Stomach (tissue), 9 donors: ENCODE results near the gene SH2D5. TPM values are rescaled to one million over a fixed set of nuclear protein-coding genes. Genes with fewer than 3 reads are reported as not detected.

Source experiments
- DNase-seq, 2 donors: peaks; one replicate each; pipeline versions ENCODE4 v3.0.0 to v3.0.0-alpha.2; 2013 to 2019
- H3K27ac ChIP-seq, 5 donors: fragments of 200-600 bp in 4 of 5; sonication (generic) in 4 of 5; one replicate each; pipeline ENCODE4 v1.5.1; 2013 to 2019; ENCODE audit warnings: mild to moderate bottlenecking in 1 of 5, moderate library complexity in 1 of 5
- H3K27me3 ChIP-seq, 3 donors: fragments of 200-600 bp; sonication (generic); one replicate each; pipeline ENCODE4 v1.5.1; 2017 to 2019; ENCODE audit warnings: mixed run types in 1 of 3
- H3K36me3 ChIP-seq, 4 donors: fragments of 200-600 bp; sonication (generic); 1 replicate in 3 of 4; 2 replicates in 1 of 4; pipeline ENCODE4 v1.5.1; 2016 to 2019
- H3K4me1 ChIP-seq, 4 donors: fragments of 200-600 bp; sonication (generic); one replicate each; pipeline ENCODE4 v1.5.1; 2016 to 2019
- H3K4me3 ChIP-seq, 4 donors: fragments of 200-600 bp; sonication (generic) in 3 of 4; one replicate each; pipeline ENCODE4 v1.5.1; 2016 to 2019; ENCODE audit warnings: mild to moderate bottlenecking in 1 of 4
- H3K9me3 ChIP-seq, 4 donors: fragments of 200-600 bp; sonication (generic); one replicate each; pipeline ENCODE4 v1.5.1; 2016 to 2019
- CTCF ChIP-seq, 7 experiments: fragments of 450-650 bp in 4 of 7; fragments of 200-600 bp in 3 of 7; sonication (generic) in 3 of 7; IDR thresholded peaks; one replicate each; pipeline ENCODE4 v1.5.1; 2016 to 2019; ENCODE audit warnings: antibody characterized with exemption in 7 of 7, control low read depth in 2 of 7, mild to moderate bottlenecking in 1 of 7
- EP300 ChIP-seq: sonication (generic); formaldehyde crosslinking; IDR thresholded peaks from one replicate; pipeline ENCODE4 v1.6.1; 2017; ENCODE audit warnings: antibody characterized with exemption
- POLR2A ChIP-seq, 4 donors: fragments of 450-650 bp; IDR thresholded peaks; one replicate each; pipeline ENCODE4 v1.6.1; 2016; ENCODE audit warnings: antibody characterized with exemption in 4 of 4, control low read depth in 2 of 4, mild to moderate bottlenecking in 1 of 4, moderate library complexity in 1 of 4
- POLR2AphosphoS5 ChIP-seq, 3 donors: sonication (generic); formaldehyde crosslinking; IDR thresholded peaks; one replicate each; pipeline ENCODE4 v1.6.1; 2016; ENCODE audit warnings: antibody characterized with exemption in 3 of 3
- WGBS, 5 donors: extraction: QIAGEN DNeasy Blood & Tissue Kit in 3 of 5; methylation state at CpG; one replicate each; pipeline versions ENCODE4 v1.1.5 to v1.1.7; 2013 to 2018; 5-methylcytosine and 5-hydroxymethylcytosine counted together
- intact Hi-C: fragments of 100-400 bp; cut with DNase I; formaldehyde crosslinking; loops from one replicate; pipeline ENCODE4 v1.15.1; 2023; ENCODE audit warnings: low total_unique reads
- polyA plus RNA-seq, 3 donors: library from polyadenylated mRNA; stranded (reverse); fragments of 200-250 nt; gene quantifications; one replicate each; pipeline ENCODE4 v1.2.3, GENCODE V29; 2013
- total RNA-seq, 5 donors: library from RNA; depleted of rRNA; stranded (reverse); fragments of >200 nt; gene quantifications; one replicate each; pipeline versions ENCODE4 v1.1.0 to v1.2.3, GENCODE V29; 2014 to 2016
- donor health status: healthy with polysubstance abuse.
- donor health status: Bipolar disorder and iron deficiency.
- donor health status: healthy.

SH2D5 gene
- total and polyA plus RNA-seq, 8 donors = 0.18 to 7.0 (median 0.36) TPM; not detected in 4

DNA sequence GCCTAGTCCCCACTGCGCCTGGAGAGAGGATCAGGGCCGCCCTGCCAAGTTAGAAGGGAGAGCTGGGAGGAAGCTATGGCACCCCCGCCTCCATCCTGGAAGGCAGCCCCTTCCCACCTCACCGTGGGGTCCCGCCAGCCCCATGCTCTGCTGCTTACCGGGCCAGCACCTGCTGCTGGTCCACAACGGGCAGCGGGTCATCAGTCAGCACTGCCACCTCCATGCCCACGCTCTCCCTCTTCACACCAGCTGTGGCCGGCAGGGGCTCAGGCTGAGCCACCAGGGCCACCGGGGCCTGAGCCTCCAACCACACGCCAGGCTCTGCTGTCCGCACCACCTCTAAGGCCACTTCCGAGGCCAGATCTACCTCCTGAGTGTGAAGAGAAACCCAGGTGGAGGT is 47.9 kb downstream of the SH2D5 start:
- Histone ChIP-seq H3K36me3 (no peaks in the 10 kb centered on the region), H3K27me3 (no peaks in the 10 kb centered on the region), H3K27ac (peak overlapping the region; percentile 43 to 72 (median 66)), H3K4me1 (no peaks in the 10 kb centered on the region), H3K9me3 (no peaks in the 10 kb centered on the region), H3K4me3 (peak overlapping the region; percentile 8 to 26 (median 16))
- intact Hi-C loops = no loop called here
- DNase-seq = no peak
- 75 to 89% (median 84%) methylated on average over 10 to 14 of the region's 14 CpGs for WGBS, 5 donors
- no peak for TF ChIP-seq POLR2A (IDR thresholded peaks at IDR 0.05)
- TF ChIP-seq EP300 = no peak
- no peak for TF ChIP-seq CTCF (IDR thresholded peaks at IDR 0.05)
- TF ChIP-seq POLR2AphosphoS5 (IDR thresholded peaks at IDR 0.05) = no peak

- 76 to 83% (median 79%) methylated on average over 10 to 13 of the region's 13 CpGs for WGBS, 5 donors
- no peaks in the 10 kb centered on the region for H3K27me3 ChIP-seq
- no peak for TF ChIP-seq POLR2A (IDR thresholded peaks at IDR 0.05)
- peak overlapping the region; percentile 43 to 72 (median 66) for H3K27ac ChIP-seq
- no peak for DNase-seq
- intact Hi-C loops = no loop called here
- no peaks in the 10 kb centered on the region for H3K36me3 ChIP-seq
- no peaks in the 10 kb centered on the region for H3K4me1 ChIP-seq
- no peak overlapping the region for H3K4me3 ChIP-seq
- no peaks in the 10 kb centered on the region for H3K9me3 ChIP-seq
Measured at GRCh38 chr1:20684050-20684620, 48.4 kb downstream of the SH2D5 start.

GRCh38 chr1:20683614-20684013 is 48.9 kb downstream of the SH2D5 start:
- Histone ChIP-seq H3K9me3 (no peaks in the 10 kb centered on the region), H3K36me3 (no peaks in the 10 kb centered on the region), H3K4me3 (no peak overlapping the region), H3K27ac (peak overlapping the region in 2 of 5 donors; percentile 66 to 72), H3K27me3 (no peaks in the 10 kb centered on the region), H3K4me1 (no peaks in the 10 kb centered on the region)
- 79 to 89% (median 86%) methylated on average over 10 of the region's 10 CpGs for WGBS, 5 donors
- intact Hi-C loops = no loop called here
- TF ChIP-seq POLR2A (IDR thresholded peaks at IDR 0.05) = no peak
- no peak for TF ChIP-seq POLR2AphosphoS5 (IDR thresholded peaks at IDR 0.05)
- no peak for TF ChIP-seq CTCF (IDR thresholded peaks at IDR 0.05)
- TF ChIP-seq EP300 = no peak
- DNase-seq = no peak

GRCh38 chr1:20682571-20683236 is 49.8 kb downstream of the SH2D5 start:
- H3K27ac ChIP-seq = no peak overlapping the region
- no peak for TF ChIP-seq CTCF (IDR thresholded peaks at IDR 0.05)
- no peak for TF ChIP-seq POLR2AphosphoS5 (IDR thresholded peaks at IDR 0.05)
- TF ChIP-seq POLR2A (IDR thresholded peaks at IDR 0.05) = no peak
- TF ChIP-seq EP300 = no peak
- H3K27me3 ChIP-seq = no peaks in the 10 kb centered on the region
- no peaks in the 10 kb centered on the region for H3K4me1 ChIP-seq
- WGBS, 5 donors = 72 to 78% (median 75%) methylated on average over 24 of the region's 24 CpGs
- no peaks in the 10 kb centered on the region for H3K36me3 ChIP-seq
- intact Hi-C loops = no loop called here
- DNase-seq = peak in 1 of 2 donors; percentile 41
- no peak overlapping the region for H3K4me3 ChIP-seq
- no peaks in the 10 kb centered on the region for H3K9me3 ChIP-seq

- Histone ChIP-seq H3K36me3 (no peaks in the 10 kb centered on the region), H3K9me3 (no peaks in the 10 kb centered on the region), H3K4me1 (no peaks in the 10 kb centered on the region), H3K4me3 (no peak overlapping the region), H3K27me3 (no peaks in the 10 kb centered on the region), H3K27ac (no peak overlapping the region)
- no peak for DNase-seq
- TF ChIP-seq CTCF (IDR thresholded peaks at IDR 0.05) (no peak), POLR2A (IDR thresholded peaks at IDR 0.05) (no peak), POLR2AphosphoS5 (IDR thresholded peaks at IDR 0.05) (no peak), EP300 (no peak)
- WGBS, 5 donors = 88 to 97% (median 94%) methylated on average over 9 of the region's 9 CpGs
- intact Hi-C loops = no loop called here
Measured at GRCh38 chr1:20681999-20682398, 50.5 kb downstream of the SH2D5 start.
